IMR-90 (cell line): ENCODE measurements around the gene CDKN1C. TPM values are rescaled to one million over a fixed set of nuclear protein-coding genes. Genes with fewer than 3 reads are reported as not detected.

ENCODE experiments used
- ATAC-seq: fragments of 200-7000 bp; cut with Tn5 transposase; 2 replicates; pipeline ENCODE4 v1.9.1; 2020; ENCODE audit warnings: low read depth, mild to moderate bottlenecking, moderate library complexity
- BruUV-seq: library from RNA; stranded (reverse); fragments of 400-500 nt; replicated peaks from 2 replicates; lab custom pipeline; 2021; lab: Mats Ljungman, UMichigan
- CTCF ChIA-PET: fragments of 300-600 bp; formaldehyde crosslinking; extraction: SDS; loops from one replicate; lab custom pipeline; 2021; ENCODE audit warnings: antibody characterized with exemption; lab: Yijun Ruan, JAX
- POLR2A ChIA-PET: fragments of 300-600 bp; sonication (Branson Sonifier 250); formaldehyde crosslinking; loops from one replicate; lab custom pipeline; 2022; ENCODE audit warnings: antibody characterized with exemption; ENCODE audit not compliant: unreplicated experiment; lab: Charles Lee
- DNase-seq: peaks from one replicate; pipeline ENCODE4 v3.0.0; 2013
- H2AFZ ChIP-seq: replicated peaks from 2 replicates; pipeline ENCODE3; 2013; ENCODE audit warnings: low read length, mild to moderate bottlenecking; ENCODE audit not compliant: poor library complexity
- H2AK5ac ChIP-seq: 2 replicates; pipeline ENCODE4 v1.6.1; 2013; ENCODE audit warnings: low read depth, low read length, inconsistent platforms
- H2AK9ac ChIP-seq: replicated peaks from 2 replicates; pipeline ENCODE3; 2013; ENCODE audit warnings: mild to moderate bottlenecking, low read depth, low read length, moderate library complexity; ENCODE audit not compliant: poor library complexity
- H2BK120ac ChIP-seq: 2 replicates; pipeline ENCODE4 v1.6.1; 2013; ENCODE audit warnings: low read depth, low read length, inconsistent platforms
- H2BK15ac ChIP-seq: 3 replicates; pipeline ENCODE4 v1.6.1; 2013; ENCODE audit warnings: low read depth, low read length, inconsistent platforms
- H2BK20ac ChIP-seq: 2 replicates; pipeline ENCODE4 v1.6.1; 2013; ENCODE audit warnings: low read depth, mild to moderate bottlenecking, inconsistent platforms, low read length, moderate library complexity
- H2BK5ac ChIP-seq: 2 replicates; pipeline ENCODE4 v1.6.1; 2013; ENCODE audit warnings: mild to moderate bottlenecking, low read depth, low read length, inconsistent platforms; ENCODE audit not compliant: poor library complexity, severe bottlenecking
- H3K14ac ChIP-seq: replicated peaks from 2 replicates; pipeline ENCODE4 v1.6.1; 2013; ENCODE audit warnings: low read depth, low read length, inconsistent platforms
- H3K18ac ChIP-seq: 2 replicates; pipeline ENCODE4 v1.6.1; 2013; ENCODE audit warnings: low read depth, low read length, control low read depth
- H3K23ac ChIP-seq: 2 replicates; pipeline ENCODE4 v1.6.1; 2013; ENCODE audit warnings: low read depth, low read length, inconsistent platforms
- H3K27ac ChIP-seq: 2 replicates; pipeline ENCODE4 v1.5.1; 2013; ENCODE audit warnings: mild to moderate bottlenecking, control low read depth, low read length; ENCODE audit not compliant: insufficient read depth
- H3K27me3 ChIP-seq: 2 replicates; pipeline ENCODE4 v1.6.1; 2013; ENCODE audit warnings: low read length; ENCODE audit not compliant: control insufficient read depth, insufficient read depth
- H3K36me3 ChIP-seq: 2 replicates; pipeline ENCODE4 v1.6.1; 2013; ENCODE audit warnings: low read length, mixed read lengths; ENCODE audit not compliant: control insufficient read depth, insufficient read depth
- H3K4ac ChIP-seq: 2 replicates; pipeline ENCODE4 v1.6.1; 2013; ENCODE audit warnings: low read depth, low read length, inconsistent platforms
- H3K4me1 ChIP-seq: 2 replicates; pipeline ENCODE4 v1.6.1; 2013; ENCODE audit warnings: low read length, mixed read lengths; ENCODE audit not compliant: control insufficient read depth, insufficient read depth
- H3K4me2 ChIP-seq: 2 replicates; pipeline ENCODE4 v1.6.1; 2013; ENCODE audit warnings: low read depth, mild to moderate bottlenecking, control low read depth, low read length, moderate library complexity
- H3K4me3 ChIP-seq: 2 replicates; pipeline ENCODE4 v1.5.1; 2013; ENCODE audit warnings: low read depth, mild to moderate bottlenecking, control low read depth, low read length, moderate library complexity; ENCODE audit not compliant: insufficient read depth
- H3K56ac ChIP-seq: 2 replicates; pipeline ENCODE4 v1.6.1; 2013; ENCODE audit warnings: low read length, inconsistent platforms; ENCODE audit not compliant: insufficient read depth; ENCODE audit errors: extremely low read depth
- H3K79me1 ChIP-seq, 2 experiments: 2 replicates each; pipeline ENCODE4 v1.6.1; 2013; ENCODE audit warnings: low read length in 2 of 2, inconsistent platforms in 1 of 2, low read depth in 1 of 2
- H3K9ac ChIP-seq: 2 replicates; pipeline ENCODE4 v1.6.1; 2013; ENCODE audit warnings: low read depth, low read length, control low read depth
- H3K9me1 ChIP-seq: 2 replicates; pipeline ENCODE4 v1.6.1; 2013; ENCODE audit warnings: low read length, inconsistent platforms; ENCODE audit not compliant: insufficient read depth
- H3K9me3 ChIP-seq: 2 replicates; pipeline ENCODE4 v1.6.1; 2013; ENCODE audit warnings: low read length; ENCODE audit not compliant: control insufficient read depth, insufficient read depth
- H4K20me1 ChIP-seq: 2 replicates; pipeline ENCODE4 v1.6.1; 2013; ENCODE audit warnings: low read length, inconsistent platforms; ENCODE audit not compliant: insufficient read depth
- H4K5ac ChIP-seq: 2 replicates; pipeline ENCODE4 v1.6.1; 2013; ENCODE audit warnings: mild to moderate bottlenecking, low read depth, low read length, control low read depth
- H4K8ac ChIP-seq, 2 experiments: 2 replicates each; pipeline ENCODE4 v1.6.1; 2013; ENCODE audit warnings: low read depth in 2 of 2, low read length in 2 of 2, control low read depth in 1 of 2, inconsistent platforms in 1 of 2
- H4K91ac ChIP-seq: 2 replicates; pipeline ENCODE4 v1.6.1; 2013; ENCODE audit warnings: low read depth, low read length, inconsistent platforms; ENCODE audit not compliant: insufficient read depth
- BHLHE40 ChIP-seq: fragments of 150-350 bp; IDR thresholded peaks from 2 replicates; pipeline ENCODE4 v1.6.1; 2016; ENCODE audit warnings: mild to moderate bottlenecking, low read depth, low read length
- CEBPB ChIP-seq: IDR thresholded peaks from 2 replicates; pipeline ENCODE4 v1.6.1; 2012; ENCODE audit warnings: low read depth, low read length, improper control_type of control experiment
- CHD1 ChIP-seq: IDR thresholded peaks from 2 replicates; pipeline ENCODE4 v1.6.1; 2012; ENCODE audit warnings: low read depth, low read length, improper control_type of control experiment
- CTCF ChIP-seq: conservative IDR thresholded peaks from 2 replicates; pipeline ENCODE4 v1.5.1; 2012; ENCODE audit warnings: mild to moderate bottlenecking, low read depth, low read length, improper control_type of control experiment
- ELK1 ChIP-seq: fragments of 150-350 bp; IDR thresholded peaks from 2 replicates; pipeline ENCODE4 v1.6.1; 2016; ENCODE audit warnings: low read depth, mild to moderate bottlenecking, low read length, moderate library complexity, borderline replicate concordance
- FOS ChIP-seq: fragments of 150-350 bp; IDR thresholded peaks from 2 replicates; pipeline ENCODE4 v1.6.1; 2016; ENCODE audit warnings: low read depth, low read length
- MAFK ChIP-seq: IDR thresholded peaks from 2 replicates; pipeline ENCODE4 v1.6.1; 2012; ENCODE audit warnings: low read depth, low read length, improper control_type of control experiment
- MAZ ChIP-seq: IDR thresholded peaks from 2 replicates; pipeline ENCODE4 v1.6.1; 2012; ENCODE audit warnings: low read depth, mild to moderate bottlenecking, low read length, improper control_type of control experiment, moderate library complexity, borderline replicate concordance
- MXI1 ChIP-seq: IDR thresholded peaks from 2 replicates; pipeline ENCODE4 v1.6.1; 2012; ENCODE audit warnings: low read depth, mild to moderate bottlenecking, low read length, moderate library complexity, borderline replicate concordance
- NFE2L2 ChIP-seq: fragments of 150-350 bp; IDR thresholded peaks from 2 replicates; pipeline ENCODE4 v1.6.1; 2016; ENCODE audit warnings: low read depth, mild to moderate bottlenecking, low read length
- POLR2A ChIP-seq: IDR thresholded peaks from 2 replicates; pipeline ENCODE4 v1.6.1; 2012; ENCODE audit warnings: mild to moderate bottlenecking, low read depth, low read length
- RAD21 ChIP-seq: IDR thresholded peaks from 2 replicates; pipeline ENCODE4 v1.6.1; 2012; ENCODE audit warnings: low read length, improper control_type of control experiment
- RCOR1 ChIP-seq: IDR thresholded peaks from 2 replicates; pipeline ENCODE4 v1.6.1; 2012; ENCODE audit warnings: mild to moderate bottlenecking, low read length, improper control_type of control experiment; ENCODE audit not compliant: insufficient replicate concordance
- RFX5 ChIP-seq: IDR thresholded peaks from 2 replicates; pipeline ENCODE4 v1.8.0; 2012; ENCODE audit warnings: low read depth, mild to moderate bottlenecking, low read length, moderate library complexity
- SMC3 ChIP-seq: fragments of 150-350 bp; IDR thresholded peaks from 2 replicates; pipeline ENCODE4 v1.6.1; 2016; ENCODE audit warnings: low read depth, mild to moderate bottlenecking, antibody characterized with exemption, low read length, moderate library complexity
- USF2 ChIP-seq: fragments of 150-350 bp; IDR thresholded peaks from 2 replicates; pipeline ENCODE4 v1.6.1; 2017; ENCODE audit warnings: mild to moderate bottlenecking, antibody characterized with exemption, low read length, low read depth
- WGBS, 2 experiments: methylation state at CpG; one replicate each; pipeline versions ENCODE4 v1.1.5 to v1.1.7; 2013; ENCODE audit warnings: missing lambda C conversion rate in 2 of 2; ENCODE audit not compliant: insufficient read length in 1 of 2; ENCODE audit errors: extremely low coverage in 2 of 2; 5-methylcytosine and 5-hydroxymethylcytosine counted together
- dilution Hi-C: fragments of 300-500 bp; cut with HindIII; formaldehyde crosslinking; loops from one replicate; pipeline ENCODE4 v1.14.3; 2018; ENCODE audit warnings: low sequenced_read_pairs; ENCODE audit not compliant: unreplicated experiment
- in situ Hi-C: fragments of 300-500 bp; cut with MboI; formaldehyde crosslinking; loops from 3 replicates; pipeline ENCODE4 v1.14.3; 2019; ENCODE audit warnings: low sequenced_read_pairs, inconsistent platforms, mixed read lengths
- intact Hi-C: fragments of 100-400 bp; cut with micrococcal nuclease; formaldehyde crosslinking; loops from 2 replicates; pipeline ENCODE4 v1.10.0; 2022
- polyA plus RNA-seq, 3 experiments: library from polyadenylated mRNA; depleted of rRNA; stranded (reverse); fragments of >200 nt; gene quantifications; 2 replicates each; pipeline ENCODE4 v1.2.3, GENCODE V29; 2012; ENCODE audit warnings: low replicate concordance in 1 of 3
- total RNA-seq: library from RNA; depleted of rRNA; stranded (reverse); fragments of >200 nt; gene quantifications from 2 replicates; pipeline ENCODE4 v1.2.3, GENCODE V29; 2012

Gene CDKN1C
- total and polyA plus RNA-seq, 2 of the 4 experiments (the other 2 are of a cell fraction): 1.6 to 3.0 TPM

- dilution Hi-C loops: no loop called here
- Histone ChIP-seq H4K91ac (no peak overlapping the region), H3K4me2 (no peak overlapping the region), H3K56ac (no peak overlapping the region), H2BK20ac (no peak overlapping the region), H4K5ac (no peak overlapping the region), H3K27ac (no peak overlapping the region), H2AFZ (no peak overlapping the region), H4K20me1 (peaks cover 12% of the 10 kb centered on the region), H3K79me1 (peaks cover 0 to 3% of the 10 kb centered on the region in 2 experiments; a peak in 1 of 4 replicates), H3K18ac (no peak overlapping the region), H3K4me3 (no peak overlapping the region), H4K8ac (no peak overlapping the region), H3K23ac (no peak overlapping the region), H3K9me1 (no peaks in the 10 kb centered on the region), H2BK15ac (no peak overlapping the region; the same call in 2 of the 3 replicates), H2AK5ac (no peak overlapping the region), H3K4ac (no peak overlapping the region), H3K14ac (no peak overlapping the region), H3K9me3 (no peaks in the 10 kb centered on the region), H2AK9ac (no peak overlapping the region), H2BK120ac (no peak overlapping the region), H2BK5ac (no peak overlapping the region), H3K4me1 (peaks cover 25% of the 10 kb centered on the region), H3K9ac (no peak overlapping the region), H3K27me3 (no peaks in the 10 kb centered on the region), H3K36me3 (peaks cover 3% of the 10 kb centered on the region; the same call in 1 of the 2 replicates)
- WGBS, 2 experiments: no CpG with 5 or more reads among the region's 5 CpGs
- intact Hi-C loops: loop anchor here (5.0 kb wide), 1 partner anchor 240 kb away; no protein-coding TSS in a partner anchor
- in situ Hi-C loops: loop anchor here (5.0 to 25.0 kb wide), 2 partner anchors 355 to 700 kb away; no protein-coding TSS in a partner anchor
- no TSS peak for BruUV-seq
- CTCF ChIA-PET: interaction anchor here (11.0 kb wide), 1 partner anchor 354 kb away, joined by 116 read pairs; no protein-coding TSS in a partner anchor
- ATAC-seq (no peak), DNase-seq (no peak)
- POLR2A ChIA-PET: no interaction called here
- no peak for TF ChIP-seq FOS
- no peak for TF ChIP-seq RFX5
- no peak for TF ChIP-seq MAZ
- TF ChIP-seq NFE2L2: no peak
- TF ChIP-seq MAFK: no peak
- no peak for TF ChIP-seq CHD1
- no peak for TF ChIP-seq CEBPB
- no peak for TF ChIP-seq ELK1
- no peak for TF ChIP-seq BHLHE40
- no peak for TF ChIP-seq USF2
- no peak for TF ChIP-seq RAD21
- TF ChIP-seq MXI1: no peak
- TF ChIP-seq SMC3: no peak
- TF ChIP-seq RCOR1: no peak
- no peak for TF ChIP-seq CTCF
- TF ChIP-seq POLR2A: no peak
These were observed 1.4 kb upstream of the CDKN1C start for GRCh38 chr11:2886936-2887335.
